GM18868 (cell line): ENCODE measurements around the gene DPEP3.
A peak's percentile ranks its signal among the peaks of the same experiment; 100 is the strongest.

Experiments used
- ATAC-seq: cut with Tn5 transposase; IDR thresholded peaks from one replicate; pipeline ENCODE4 v1.9.1; 2021; ENCODE audit warnings: mild to moderate bottlenecking, moderate library complexity; ENCODE audit not compliant: unreplicated experiment

Gene DPEP3

GRCh38 chr16:67967958-67968399, 12.3 kb downstream of the DPEP3 start:
- peak; percentile 26 for ATAC-seq

- peak; percentile 7 for ATAC-seq
Observed at GRCh38 chr16:67967183-67967957, 12.9 kb downstream of the DPEP3 start.

GRCh38 chr16:67966549-67967182, 13.6 kb downstream of the DPEP3 start:
- no peak for ATAC-seq

GRCh38 chr16:67965668-67966548, 14.4 kb downstream of the DPEP3 start:
- ATAC-seq = no peak

GRCh38 chr16:67964477-67965131, 15.7 kb downstream of the DPEP3 start:
- ATAC-seq = no peak

- ATAC-seq = no peak
Observed at GRCh38 chr16:67963662-67964321, 16.5 kb downstream of the DPEP3 start.

GRCh38 chr16:67963292-67963661, 17.0 kb downstream of the DPEP3 start:
- ATAC-seq = no peak

- ATAC-seq = no peak
Observed at GRCh38 chr16:67962135-67962534, 18.2 kb downstream of the DPEP3 start.

GRCh38 chr16:67961551-67961957, 18.7 kb downstream of the DPEP3 start:
- no peak for ATAC-seq

GRCh38 chr16:67959536-67960329, 20.6 kb downstream of the DPEP3 start:
- no peak for ATAC-seq

GRCh38 chr16:67957622-67958021, 22.7 kb downstream of the DPEP3 start:
- no peak for ATAC-seq

- no peak for ATAC-seq
Observed at GRCh38 chr16:67954421-67955196, 25.7 kb downstream of the DPEP3 start.

- ATAC-seq = no peak
Observed at GRCh38 chr16:67953641-67954375, 26.5 kb downstream of the DPEP3 start.

- no peak for ATAC-seq
Observed at GRCh38 chr16:67951485-67951884, 28.8 kb downstream of the DPEP3 start.

GRCh38 chr16:67950335-67950843, 29.9 kb downstream of the DPEP3 start:
- no peak for ATAC-seq

GRCh38 chr16:67949645-67950044, 30.7 kb downstream of the DPEP3 start:
- ATAC-seq = no peak

- no peak for ATAC-seq
Observed at GRCh38 chr16:67948015-67948414, 32.3 kb downstream of the DPEP3 start.

GRCh38 chr16:67946966-67947558, 33.2 kb downstream of the DPEP3 start:
- no peak for ATAC-seq
